CD4-positive, alpha-beta T cell treated with Interleukin-15 for 1 hour (primary cell): ENCODE results near the gene KLK3.
A peak's percentile ranks its signal among the peaks of the same experiment; 100 is the strongest.

Experiments
- DNase-seq: peaks from one replicate; pipeline ENCODE4 v3.0.0-alpha.2; 2020

The KLK3 gene

GRCh38 chr19:50832666-50833065, 22.0 kb upstream of the KLK3 start:
- no peak for DNase-seq

GRCh38 chr19:50833117-50833801, 21.5 kb upstream of the KLK3 start, which contains the start of gene KLK15:
Gene KLK15, minus strand, starts transcription at chr19:50833574. Its CDS starts 2,082 bp downstream, at chr19:50831492.
- DNase-seq, result no peak

- no peak for DNase-seq
Measured at GRCh38 chr19:50833802-50834167, 20.9 kb upstream of the KLK3 start.

DNA sequence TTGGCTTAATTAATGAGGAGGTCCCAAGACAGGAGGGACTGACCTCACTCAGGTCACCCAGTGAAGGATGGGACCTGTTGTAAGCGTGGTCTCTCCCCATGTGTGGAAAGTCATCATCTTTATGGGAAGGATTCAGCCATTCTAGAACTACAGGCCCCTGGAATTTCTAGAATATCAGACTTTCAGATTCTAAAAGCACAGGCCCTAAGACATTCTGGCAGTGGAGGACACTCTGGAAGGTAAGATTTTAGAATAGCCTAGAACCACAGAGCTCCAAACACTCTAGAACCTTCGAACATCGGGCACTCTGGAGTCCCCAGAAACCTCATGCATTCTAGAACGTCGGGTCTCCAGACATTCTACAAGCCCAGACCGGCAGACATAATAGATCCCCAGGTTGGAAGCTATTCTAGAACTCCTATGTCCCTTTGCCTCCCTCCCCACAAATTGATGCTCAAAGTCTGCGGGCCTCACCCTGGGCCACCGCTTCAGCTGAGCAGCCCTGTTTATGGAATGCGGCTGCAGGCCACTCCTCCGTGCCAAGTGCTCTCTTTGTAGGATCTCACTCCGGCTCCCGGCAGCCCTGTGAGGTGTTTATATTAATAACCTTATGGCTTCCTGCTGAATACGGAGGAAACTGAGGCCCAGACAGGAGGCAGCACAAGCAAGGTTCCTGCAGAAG, 19.5 kb upstream of the KLK3 start:
- no peak for DNase-seq

DNA sequence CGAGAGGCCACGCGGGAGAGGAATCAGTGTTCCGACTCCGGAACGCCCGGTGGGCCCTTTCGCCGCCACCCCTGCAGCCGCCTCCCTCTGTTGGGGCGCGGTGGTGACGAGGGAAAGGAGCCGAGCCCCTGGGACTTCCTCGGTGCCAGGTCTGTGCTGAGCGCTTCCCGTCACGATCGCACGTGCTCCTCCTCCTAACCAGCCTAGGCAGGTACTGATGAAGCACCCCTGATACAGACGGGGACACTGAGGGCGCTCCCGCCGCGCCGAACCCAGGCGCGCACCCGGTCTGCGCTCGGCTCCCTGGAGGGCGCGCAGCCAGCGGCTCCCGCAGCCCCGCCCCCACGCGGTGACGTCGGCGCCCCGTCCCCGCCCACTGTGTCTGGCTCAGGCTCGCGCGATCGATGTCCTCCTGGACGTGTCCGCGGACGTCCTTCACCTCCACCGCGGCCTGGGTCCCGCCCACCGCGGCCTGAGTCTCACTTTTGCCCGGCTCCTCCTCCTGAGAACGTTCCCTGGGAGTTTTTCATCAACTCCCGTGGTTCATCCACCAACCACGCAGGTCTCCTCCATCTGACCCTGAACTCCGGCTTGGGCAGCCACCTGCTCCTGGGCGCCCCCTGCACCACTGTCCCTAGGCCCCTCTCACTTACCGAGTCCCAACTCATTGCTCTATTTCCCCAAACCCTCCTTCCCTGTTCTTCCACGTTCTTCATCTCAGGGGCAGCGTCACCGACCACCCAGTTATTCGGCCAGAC, 18.8 kb upstream of the KLK3 start:
- peak; percentile 59 for DNase-seq

- no peak for DNase-seq
Measured at GRCh38 chr19:50836543-50837195, 18.0 kb upstream of the KLK3 start.

DNA sequence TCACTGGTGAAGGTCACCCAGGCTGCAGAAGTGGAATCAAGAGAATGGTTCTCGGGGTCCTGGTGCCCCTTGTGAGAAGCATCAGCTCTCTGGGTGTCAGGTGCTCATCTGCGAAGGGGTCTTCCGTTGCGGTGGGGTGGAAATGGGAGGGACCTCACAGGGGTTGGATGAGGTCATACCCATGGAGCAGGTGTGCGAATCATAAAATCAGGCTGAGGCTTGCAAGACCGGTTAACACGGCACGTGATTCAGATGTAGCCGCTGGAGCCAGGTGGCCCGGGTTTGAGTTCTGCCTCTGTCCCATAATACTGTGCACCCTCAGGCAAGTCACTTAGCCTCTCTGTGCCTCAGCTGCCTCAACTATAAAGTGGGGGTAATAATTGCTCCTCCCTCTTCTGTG, 17.4 kb upstream of the KLK3 start:
- no peak for DNase-seq

DNA sequence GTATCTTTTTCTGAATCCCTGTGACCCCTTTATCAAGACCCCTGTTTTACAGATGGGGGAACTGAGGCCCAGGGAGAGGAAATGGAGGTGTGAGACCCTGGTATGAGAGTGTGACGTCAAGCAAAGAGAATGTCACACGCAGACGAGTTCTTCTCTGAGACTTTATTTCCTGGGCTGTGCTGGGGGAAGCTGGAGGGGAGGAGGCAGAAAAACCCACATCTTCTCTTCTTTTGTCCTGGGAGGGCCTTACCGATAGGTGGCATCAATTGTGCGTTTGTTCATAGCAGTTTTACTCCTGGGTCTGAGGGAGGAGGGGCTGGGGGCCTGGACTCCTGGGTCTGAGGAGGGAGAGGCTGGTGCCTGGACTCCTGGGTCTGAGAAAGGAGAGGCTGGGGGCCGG, 16.5 kb upstream of the KLK3 start:
- no peak for DNase-seq

DNA sequence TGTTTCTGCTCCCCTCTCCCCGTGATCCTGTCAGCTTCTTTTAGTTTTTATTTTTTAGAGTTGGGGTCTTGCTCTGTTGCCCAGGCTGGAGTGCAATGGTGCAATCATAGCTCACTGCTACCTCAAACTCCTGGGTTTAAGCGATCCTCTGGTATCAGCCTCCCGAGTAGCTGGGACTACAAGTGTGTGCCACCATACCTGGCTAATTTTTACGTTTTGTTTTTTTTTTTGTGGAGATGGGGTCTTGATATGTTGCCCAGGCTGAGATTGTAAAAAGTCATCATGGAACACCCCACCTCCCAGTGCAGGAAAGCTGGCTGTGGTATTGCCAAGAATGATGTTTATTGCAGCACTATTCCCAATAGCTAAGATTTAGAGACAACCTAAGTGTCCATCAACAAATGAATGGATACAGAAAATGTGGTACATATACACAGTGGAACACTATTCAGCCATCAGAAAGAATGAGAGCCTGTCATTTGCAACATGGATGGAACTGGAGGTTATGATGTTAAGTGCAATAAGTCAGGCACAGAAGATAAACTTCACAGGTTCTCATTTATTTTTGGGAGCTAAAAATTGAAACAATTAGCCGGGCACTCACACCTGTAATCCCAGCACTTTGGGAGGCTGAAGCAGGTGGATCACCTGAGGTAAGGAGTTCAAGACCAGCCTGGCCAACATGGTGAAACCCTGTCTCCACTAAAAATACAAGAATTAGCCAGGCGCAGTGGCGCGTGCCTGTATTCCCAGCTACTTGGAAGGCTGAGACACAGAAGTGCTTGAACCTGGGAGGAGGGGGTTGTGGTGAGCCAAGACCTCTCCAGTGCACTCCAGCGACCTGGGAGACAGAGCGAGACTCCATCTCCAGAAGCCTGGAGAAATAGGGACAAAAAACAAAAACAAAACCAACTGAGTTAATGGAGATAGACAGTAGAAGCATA, 14.7 kb upstream of the KLK3 start:
- no peak for DNase-seq

GRCh38 chr19:50842130-50842529, 12.6 kb upstream of the KLK3 start:
- DNase-seq, result no peak

DNA sequence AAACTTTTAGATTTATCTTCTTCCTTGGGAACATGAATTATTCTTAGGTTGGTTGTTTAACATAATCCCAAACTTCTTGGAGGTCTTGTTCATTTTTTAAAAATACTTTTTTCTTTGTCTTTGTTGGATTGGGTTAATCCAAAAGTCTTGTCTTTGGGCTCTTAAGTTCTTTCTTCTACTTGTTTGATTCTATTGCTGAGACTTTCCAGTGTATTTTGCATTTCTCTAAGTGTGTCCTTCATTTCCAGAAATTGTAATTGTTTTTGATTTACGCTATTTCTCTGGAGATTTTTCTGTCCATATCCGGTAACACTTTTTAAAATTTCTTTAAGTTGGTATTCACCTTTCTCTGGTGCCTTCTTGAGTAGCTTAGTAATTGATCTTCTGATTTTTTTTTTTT, 11.5 kb upstream of the KLK3 start:
- no peak for DNase-seq

DNA sequence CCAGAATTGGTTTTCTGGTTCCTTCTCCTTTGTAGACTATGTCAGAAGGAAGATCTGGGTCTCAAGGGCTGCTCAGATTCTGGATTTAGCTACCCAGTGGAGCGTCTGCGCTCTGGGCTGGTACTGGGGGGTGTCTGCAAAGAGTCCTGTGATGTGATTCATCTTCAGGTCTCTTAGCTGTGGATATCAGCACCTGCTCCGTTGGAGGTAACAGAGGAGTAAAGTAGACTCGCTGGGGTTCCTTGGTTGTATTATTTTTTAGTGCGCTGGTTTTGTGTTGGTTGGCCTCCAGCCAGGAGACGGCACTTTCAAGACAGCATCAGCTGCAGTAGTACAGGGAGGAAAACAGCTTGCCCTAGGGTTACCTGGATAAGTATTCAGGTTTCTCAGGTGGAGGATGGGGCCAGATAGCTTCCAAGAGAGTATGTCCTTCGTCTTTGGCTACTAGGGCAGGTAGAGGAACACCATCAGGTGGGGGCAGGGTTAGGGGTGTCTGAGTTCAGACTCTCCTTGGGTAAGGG, 11.0 kb upstream of the KLK3 start:
- no peak for DNase-seq

DNA sequence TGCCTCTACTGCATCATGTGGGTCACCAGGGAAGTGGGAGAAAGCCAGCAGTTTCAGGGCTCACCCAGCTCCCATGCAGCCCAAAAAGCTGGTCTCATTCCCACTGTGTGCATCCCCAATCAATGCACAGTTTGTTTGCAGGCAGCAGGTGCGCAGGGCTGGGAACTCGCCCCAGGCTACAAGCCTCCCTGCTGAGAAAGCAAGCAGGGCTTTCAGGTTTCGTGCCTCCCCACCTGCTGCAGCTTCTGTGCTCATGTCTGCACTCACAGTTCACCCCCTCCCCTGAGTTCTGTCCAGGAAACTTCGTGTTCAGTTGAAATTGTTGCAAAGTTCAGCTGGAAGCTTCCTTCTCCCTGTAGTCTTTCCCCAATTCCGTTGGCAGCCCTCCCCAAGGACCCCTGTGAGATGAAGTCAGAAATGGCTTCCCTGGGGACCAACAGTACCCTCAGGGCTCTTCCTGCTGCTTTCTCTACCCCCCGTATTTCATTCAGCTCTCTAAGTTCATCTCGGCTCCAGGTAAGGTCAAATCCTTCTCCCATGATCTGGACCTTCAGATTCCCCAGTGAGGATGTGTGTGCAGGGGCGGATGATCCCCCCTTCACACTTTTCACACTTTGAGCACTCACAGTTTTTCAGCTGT, 10.3 kb upstream of the KLK3 start:
- no peak for DNase-seq

GRCh38 chr19:50850738-50851137, 4.0 kb upstream of the KLK3 start:
- DNase-seq, result no peak

DNA sequence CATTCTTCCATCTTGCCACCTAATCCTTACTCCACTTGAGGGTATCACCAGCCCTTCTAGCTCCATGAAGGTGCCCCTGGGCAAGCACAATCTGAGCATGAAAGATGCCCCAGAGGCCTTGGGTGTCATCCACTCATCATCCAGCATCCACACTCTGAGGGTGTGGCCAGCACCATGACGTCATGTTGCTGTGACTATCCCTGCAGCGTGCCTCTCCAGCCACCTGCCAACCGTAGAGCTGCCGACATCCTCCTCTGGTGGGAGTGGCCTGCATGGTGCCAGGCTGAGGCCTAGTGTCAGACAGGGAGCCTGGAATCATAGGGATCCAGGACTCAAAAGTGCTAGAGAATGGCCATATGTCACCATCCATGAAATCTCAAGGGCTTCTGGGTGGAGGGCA, 3.1 kb upstream of the KLK3 start:
- no peak for DNase-seq

DNA sequence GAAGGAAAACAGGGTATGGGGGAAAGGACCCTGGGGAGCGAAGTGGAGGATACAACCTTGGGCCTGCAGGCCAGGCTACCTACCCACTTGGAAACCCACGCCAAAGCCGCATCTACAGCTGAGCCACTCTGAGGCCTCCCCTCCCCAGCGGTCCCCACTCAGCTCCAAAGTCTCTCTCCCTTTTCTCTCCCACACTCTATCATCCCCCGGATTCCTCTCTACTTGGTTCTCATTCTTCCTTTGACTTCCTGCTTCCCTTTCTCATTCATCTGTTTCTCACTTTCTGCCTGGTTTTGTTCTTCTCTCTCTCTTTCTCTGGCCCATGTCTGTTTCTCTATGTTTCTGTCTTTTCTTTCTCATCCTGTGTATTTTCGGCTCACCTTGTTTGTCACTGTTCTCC, 2.7 kb downstream of the KLK3 start:
- no peak for DNase-seq

- no peak for DNase-seq
Measured at GRCh38 chr19:50858886-50859285, 4.2 kb downstream of the KLK3 start.

- DNase-seq, result no peak
Measured at GRCh38 chr19:50859849-50860248, 5.1 kb downstream of the KLK3 start.

DNA sequence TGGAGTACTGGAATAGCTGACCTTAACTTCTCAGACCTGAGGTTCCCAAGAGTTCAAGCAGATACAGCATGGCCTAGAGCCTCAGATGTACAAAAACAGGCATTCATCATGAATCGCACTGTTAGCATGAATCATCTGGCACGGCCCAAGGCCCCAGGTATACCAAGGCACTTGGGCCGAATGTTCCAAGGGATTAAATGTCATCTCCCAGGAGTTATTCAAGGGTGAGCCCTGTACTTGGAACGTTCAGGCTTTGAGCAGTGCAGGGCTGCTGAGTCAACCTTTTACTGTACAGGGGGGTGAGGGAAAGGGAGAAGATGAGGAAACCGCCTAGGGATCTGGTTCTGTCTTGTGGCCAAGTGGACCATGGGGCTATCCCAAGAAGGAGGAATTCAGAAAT, 6.3 kb downstream of the KLK3 start:
- no peak for DNase-seq

DNA sequence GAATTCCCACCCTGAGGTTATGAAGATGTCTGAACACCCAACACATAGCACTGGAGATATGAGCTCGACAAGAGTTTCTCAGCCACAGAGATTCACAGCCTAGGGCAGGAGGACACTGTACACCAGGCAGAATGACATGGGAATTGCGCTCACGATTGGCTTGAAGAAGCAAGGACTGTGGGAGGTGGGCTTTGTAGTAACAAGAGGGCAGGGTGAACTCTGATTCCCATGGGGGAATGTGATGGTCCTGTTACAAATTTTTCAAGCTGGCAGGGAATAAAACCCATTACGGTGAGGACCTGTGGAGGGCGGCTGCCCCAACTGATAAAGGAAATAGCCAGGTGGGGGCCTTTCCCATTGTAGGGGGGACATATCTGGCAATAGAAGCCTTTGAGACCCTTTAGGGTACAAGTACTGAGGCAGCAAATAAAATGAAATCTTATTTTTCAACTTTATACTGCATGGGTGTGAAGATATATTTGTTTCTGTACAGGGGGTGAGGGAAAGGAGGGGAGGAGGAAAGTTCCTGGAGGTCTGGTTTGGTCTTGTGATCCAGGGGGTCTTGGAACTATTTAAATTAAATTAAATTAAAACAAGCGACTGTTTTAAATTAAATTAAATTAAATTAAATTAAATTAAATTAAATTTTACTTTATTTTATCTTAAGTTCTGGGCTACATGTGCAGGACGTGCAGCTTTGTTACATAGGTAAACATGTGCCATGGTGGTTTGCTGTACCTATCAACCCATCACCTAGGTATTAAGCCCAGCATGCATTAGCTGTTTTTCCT, 7.0 kb downstream of the KLK3 start:
- DNase-seq, result no peak

- DNase-seq, result no peak
Measured at GRCh38 chr19:50869479-50869878, 14.8 kb downstream of the KLK3 start.
